Ramos (cell line): ENCODE data around the gene MAPK8.

Source experiments
- in situ Hi-C: fragments of 300-500 bp; cut with MboI; formaldehyde crosslinking; loops from one replicate; pipeline ENCODE4 v1.14.3; 2022; ENCODE audit warnings: low sequenced_read_pairs; ENCODE audit not compliant: unreplicated experiment

MAPK8 gene

DNA sequence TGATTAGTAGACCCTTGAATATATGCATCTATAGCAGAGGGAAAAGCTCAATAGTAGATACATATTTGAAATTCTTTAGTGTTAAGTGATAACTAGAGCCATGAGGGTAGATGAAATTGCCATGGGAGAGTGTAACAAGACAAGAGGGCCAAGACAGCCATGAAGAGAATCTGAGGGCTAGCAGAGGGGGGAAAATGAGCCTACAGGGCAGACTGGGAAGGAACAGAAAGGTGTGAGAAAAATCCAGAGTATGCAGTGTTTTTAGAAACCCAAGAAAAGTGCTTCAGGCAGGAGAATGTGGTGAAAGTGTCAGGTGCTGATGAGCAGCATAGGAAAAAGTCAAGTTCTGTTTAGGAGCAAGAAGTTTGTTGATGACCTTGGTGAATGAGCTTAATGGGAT is 63.0 kb downstream of the MAPK8 start:
- in situ Hi-C loops = loop anchor here (10.0 kb wide), 1 partner anchor 285 kb away; no protein-coding TSS in a partner anchor

DNA sequence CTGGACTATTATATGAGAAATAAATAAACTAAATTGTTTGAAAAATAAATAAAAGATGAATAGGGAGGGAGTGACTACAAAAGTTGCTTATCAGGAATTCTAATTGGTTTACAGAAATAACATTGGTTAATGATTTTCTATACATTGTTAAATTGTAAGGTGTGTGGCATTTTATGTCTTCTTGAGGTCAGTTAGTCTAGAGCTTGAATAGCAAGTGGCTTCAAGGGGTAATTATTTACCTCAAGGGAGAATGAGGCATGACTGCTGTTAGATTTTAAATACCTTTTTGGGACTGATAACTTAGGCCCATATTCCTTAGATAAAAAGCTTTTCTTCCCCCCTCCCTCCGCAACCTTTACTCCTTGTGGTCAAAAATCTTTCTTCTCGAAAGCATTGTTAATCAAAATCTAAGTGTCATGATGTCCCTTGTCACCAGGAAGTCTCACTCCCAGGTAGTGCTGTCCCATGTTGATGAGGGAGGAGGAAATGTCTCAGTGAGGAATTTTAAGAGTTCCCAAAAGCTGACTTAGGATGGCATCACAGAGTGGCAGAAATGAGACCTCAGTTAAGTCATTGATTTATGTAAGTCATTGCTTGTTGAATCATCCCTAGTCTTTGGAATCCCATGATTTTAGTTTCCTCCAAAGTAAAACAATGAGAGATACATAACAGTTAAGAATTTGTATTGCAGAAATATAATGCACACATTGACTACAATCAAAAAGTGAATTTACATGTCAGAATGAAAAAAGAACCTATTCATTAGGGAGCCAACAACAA is 71.5 kb downstream of the MAPK8 start:
- in situ Hi-C loops = no loop called here

DNA sequence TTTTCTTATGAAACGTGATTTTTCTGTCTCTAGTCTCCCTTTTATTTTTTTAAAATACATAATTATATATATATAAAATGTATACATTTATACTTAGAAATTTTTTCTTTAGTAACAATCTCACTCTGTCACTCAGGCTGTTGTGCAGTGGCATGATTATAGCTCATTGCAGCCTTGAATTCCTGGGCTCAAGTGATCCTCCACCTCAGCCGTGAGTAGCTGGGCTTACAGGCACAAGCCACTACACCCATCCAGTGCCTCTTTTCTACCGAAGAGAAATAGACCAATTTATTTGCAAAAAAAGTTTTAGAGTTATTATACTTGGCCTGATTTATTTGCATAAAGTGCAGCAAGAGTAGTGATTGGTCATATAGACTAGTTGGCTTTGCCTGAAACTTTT is 72.2 kb downstream of the MAPK8 start:
- in situ Hi-C loops = no loop called here

DNA sequence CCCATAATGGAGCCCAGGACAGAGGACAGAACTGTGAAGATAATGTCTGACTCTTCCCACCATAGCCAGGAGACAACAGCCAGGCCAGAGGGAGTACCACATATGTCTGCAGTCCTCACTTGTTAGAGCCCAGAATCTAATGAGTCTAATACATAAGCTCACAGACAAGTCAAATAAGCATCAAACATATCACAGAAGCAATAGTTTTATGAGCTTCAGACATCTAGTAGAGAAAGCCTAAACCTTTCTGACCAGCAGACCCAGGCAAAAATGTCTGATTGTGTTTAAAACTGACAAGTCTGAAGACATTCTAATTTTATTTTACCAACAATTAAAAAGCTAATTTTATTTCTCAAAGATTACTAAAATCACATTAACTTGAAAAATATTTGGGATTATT is 75.5 kb downstream of the MAPK8 start:
- in situ Hi-C loops = no loop called here

DNA sequence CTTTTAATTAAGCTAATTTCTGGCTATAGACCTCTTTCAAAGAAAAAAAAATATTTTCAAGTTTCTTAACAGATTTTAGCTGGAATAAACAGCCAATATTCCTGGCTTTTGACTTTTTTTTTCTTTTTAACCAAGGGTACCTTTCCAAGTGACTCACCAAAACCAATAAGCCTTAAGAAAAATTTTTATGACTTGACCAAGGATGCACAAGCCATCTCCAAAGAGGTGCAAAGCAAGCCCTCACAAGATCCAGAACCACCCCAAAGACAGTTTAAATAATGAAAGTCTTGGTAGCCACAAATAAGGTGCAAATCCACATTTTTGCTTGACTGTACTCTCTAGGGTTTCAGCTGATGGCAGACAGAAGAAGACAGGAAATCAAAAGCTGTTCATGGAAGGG is 76.5 kb downstream of the MAPK8 start:
- in situ Hi-C loops = no loop called here

DNA sequence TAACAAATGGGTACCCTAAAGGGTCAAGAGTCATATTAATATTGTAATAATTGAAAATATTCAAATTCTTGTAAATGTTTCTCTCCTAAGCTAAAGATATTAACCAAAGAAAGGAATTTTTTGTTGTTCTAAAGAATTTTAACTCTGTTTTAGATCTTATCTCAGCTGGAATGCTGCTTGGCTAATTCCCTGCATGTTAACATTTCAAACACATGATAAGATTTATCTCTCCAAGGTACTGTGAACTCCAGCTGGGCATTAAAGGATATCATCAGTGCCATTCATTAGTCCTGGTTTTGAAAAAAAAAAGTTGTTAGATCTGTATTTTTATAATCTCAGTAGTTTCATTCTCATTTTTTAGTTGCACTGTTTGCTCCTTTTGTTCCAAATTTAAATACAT is 76.9 kb downstream of the MAPK8 start:
- in situ Hi-C loops = no loop called here

DNA sequence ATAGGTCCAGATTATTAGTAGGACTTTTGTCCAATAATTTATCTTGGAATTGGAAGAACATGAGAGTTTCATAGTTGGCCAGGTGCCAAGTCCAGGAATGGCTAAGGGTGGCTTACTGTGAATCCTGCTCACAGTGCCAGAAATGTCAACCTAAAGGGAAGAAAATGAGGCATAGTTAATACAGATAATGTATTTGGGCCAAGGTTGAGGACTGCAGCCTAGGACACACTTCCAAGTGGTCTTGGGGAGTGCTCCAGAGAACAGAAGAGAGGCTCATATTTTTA is 78.2 kb downstream of the MAPK8 start:
- in situ Hi-C loops = no loop called here

DNA sequence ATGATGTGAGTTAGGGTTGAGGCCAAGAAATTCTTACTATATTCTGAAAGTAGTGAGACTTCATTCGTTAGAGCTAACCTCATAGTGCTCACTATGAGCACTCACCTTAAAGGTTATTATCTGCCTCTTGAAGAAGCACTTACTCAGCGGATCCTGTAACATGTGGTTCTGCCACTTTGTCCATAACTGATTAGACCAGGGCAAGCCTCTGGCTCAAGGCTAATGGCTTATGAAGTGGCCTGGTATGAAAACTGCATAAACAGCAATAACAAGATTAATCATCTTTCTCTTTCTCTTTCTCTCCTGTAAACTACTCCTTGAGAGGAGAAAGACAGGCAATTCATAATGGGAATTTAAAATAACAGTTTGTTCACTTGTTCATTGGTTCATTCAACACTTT is 82.8 kb downstream of the MAPK8 start:
- in situ Hi-C loops = no loop called here

DNA sequence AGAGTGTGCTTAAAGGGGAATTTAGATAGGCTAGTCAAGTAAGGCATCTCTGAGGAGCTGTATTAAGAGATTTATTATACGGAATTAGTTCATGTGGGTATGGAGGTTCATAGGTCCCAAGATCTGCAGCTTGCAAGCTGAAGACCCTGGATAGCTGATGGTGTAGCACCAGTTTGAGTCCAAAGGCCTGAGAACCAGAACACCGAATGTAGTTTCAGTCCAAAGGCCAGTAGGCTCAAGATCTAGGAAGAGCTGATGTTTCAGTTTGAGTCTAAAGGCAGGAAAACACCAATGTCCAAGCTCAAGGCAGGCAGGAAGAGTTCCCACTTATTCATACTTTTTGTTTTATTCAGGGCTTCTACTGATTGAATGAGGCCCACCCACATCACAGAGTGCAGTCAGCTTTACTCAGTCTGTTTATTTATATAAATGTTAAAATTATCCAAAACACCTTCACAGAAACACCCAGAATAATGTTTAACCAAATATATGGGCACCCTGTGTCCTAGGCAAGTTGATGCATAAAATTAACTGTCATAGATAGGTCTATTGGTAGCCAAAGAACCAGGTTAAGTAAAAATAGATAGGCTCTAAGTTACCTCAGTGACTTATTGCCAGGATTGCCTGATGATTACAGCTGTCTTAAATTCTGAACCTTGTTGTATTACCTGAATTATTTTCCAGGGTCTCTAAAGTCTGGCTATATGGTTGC is 83.5 kb downstream of the MAPK8 start:
- in situ Hi-C loops = no loop called here

DNA sequence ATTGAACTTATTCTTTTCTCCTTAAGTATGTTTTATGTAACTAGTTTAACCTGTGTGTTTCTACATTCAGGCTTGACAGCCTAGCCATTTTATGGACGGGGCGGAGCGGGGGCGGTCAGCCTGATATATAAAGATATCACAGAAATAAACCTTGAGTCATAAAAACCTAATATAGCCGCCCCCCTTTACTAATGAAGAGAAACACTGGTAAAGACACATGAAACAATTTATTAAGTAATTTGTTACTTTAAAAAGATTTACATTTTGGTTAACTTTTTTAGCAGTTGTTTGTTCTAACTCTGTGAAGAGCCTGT is 84.0 kb downstream of the MAPK8 start:
- in situ Hi-C loops = no loop called here

DNA sequence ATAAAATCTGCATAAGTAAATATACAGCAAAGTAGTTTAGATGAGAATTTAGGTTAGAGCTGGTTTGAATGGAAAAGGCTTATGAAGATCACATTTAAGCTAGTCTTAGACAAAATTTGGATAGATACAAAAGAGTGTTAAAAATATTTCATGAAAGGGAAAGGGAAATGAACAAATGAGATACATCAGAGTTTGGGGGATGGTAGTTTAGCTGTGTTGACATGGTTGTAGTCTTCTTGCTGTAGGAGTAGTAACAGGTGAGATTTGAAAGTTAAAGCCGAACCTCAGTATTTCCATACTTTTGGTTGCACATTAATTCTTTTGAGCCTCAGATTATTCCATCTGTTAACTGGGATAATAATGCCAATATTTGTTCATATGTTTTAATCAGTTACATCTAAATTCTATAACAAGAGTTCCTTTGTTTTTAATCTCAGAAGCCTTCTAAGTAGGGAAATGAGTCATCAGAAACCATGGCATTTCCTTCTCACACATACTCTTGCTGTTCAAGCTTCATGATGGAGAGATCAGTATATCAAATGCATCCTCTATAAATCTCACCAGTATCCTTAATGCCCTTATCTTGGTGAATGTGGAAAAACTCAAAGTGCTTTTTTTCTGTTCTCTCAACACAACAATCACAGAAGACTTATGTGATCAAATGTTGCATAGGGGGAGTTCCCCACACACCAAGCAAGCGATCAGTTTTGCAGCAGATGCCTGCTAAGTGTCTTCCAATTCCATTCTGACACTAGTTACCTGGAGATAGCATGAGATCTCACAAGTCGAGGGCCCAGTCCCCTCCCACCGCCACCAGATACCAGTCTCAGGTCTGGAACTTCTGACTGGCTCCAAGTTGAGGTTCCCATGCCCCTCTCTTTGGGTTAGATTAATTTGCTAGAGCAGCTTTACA is 84.7 kb downstream of the MAPK8 start:
- in situ Hi-C loops = no loop called here

DNA sequence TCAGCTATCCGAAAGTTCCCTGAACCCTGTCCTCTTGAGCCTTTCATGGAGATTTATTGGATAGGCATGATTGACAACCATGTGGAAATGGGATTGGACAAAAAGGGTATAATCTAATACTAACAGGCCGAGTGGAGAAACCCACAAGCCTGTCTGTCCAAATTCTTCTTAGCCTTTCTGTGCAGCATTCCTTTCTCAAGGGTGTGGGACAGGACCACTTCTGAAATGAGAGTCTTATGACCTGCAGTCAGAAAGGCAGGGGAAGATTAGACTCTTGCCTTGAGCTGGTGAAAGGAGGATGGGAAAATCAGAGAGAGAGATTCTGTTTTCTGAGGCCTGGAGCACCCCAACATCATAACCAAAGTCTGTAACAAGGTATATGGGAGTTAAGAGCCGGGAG is 85.5 kb downstream of the MAPK8 start:
- in situ Hi-C loops = no loop called here

DNA sequence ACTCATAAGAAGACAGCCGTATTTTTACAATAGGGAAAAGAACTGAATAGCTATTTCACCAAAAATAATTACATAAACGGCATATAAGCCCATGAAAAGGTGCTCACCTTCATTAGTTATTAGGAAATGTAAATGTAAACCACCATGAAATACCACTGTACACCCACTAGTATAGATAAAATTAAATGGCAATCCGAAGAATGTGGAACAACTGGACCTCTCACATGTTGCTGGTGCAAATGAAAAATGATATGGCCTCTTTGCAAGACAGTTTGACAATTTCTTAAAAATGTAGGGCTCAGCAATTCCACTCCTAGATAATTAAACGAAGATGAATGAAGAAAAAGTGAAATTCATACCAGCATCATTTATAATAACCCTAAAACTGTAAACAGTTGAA is 91.8 kb downstream of the MAPK8 start:
- in situ Hi-C loops = no loop called here

DNA sequence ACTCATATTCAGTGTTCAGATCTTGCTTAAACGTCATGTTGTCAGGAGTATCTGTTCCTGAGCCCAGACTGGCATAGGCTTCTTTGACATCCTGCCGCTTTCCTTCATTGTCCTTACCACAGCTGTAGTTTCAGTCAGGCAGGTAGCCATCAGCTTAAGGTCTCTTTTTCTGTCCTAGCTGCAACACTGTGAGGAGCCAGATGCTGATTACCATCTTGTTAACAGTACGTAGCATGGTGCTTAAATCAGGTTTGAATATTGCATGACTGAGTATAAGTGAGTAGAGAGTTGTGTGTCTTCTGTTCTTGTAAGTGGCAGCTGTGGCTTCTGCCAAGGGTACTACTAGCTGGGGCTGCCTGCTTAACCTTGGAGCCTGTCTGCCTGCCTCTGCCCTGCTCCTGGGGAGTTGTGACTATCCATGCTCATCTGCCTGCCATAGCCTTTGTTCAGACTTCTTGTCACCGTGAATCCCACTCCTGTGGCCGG is 92.6 kb downstream of the MAPK8 start:
- in situ Hi-C loops = no loop called here

DNA sequence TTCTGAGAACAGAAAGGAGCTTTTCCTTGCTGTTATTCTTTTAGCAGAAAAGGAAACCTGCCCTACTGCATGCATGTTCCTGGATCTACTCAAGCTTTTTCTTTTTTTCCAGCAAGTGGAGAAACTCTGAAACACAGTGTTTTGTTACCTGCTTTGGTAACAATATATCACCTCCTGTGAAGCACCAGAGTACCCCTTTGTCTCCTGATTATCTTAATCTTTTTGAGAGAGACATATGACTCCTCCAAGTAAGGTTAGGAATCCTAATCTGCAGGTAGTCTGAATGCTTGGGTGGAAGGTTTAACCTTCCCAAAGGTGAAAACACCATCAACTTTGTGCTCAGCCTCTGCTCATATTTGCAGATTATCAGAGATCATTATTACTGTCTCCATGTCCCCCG is 93.1 kb downstream of the MAPK8 start:
- in situ Hi-C loops = no loop called here

DNA sequence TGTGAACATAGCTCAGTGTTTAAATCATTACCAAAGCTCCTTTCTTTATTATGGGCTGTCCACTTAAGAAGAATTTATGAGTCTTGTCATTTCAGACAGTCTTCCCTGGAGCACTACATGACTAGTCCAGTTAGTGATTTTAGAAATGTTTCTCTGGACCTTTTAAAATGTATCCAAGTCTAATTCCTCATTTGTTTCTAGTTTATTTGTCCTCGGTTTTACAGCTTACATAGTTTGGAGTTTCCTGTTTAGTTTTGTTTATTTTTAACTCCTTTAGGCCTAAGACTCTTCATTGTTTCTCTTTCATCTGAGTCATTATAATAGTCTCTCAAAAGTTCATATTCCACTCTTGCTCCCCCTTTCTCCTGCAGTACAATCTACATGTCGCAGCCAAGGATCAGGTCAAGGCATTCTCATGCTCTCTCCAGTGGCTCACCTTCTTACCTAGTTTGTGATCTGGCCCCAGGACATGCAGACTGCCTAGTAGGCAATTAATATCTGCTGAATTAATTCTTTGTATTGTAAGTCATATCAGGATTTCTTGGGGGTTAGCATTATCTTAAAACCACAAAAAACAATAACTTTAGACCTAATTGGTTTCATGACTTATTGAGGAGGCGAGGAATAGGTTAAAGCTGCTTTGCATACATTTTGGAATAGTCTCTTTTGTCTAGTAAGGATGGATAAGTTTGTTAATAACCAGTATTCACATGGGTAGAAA is 93.8 kb downstream of the MAPK8 start:
- in situ Hi-C loops = no loop called here

DNA sequence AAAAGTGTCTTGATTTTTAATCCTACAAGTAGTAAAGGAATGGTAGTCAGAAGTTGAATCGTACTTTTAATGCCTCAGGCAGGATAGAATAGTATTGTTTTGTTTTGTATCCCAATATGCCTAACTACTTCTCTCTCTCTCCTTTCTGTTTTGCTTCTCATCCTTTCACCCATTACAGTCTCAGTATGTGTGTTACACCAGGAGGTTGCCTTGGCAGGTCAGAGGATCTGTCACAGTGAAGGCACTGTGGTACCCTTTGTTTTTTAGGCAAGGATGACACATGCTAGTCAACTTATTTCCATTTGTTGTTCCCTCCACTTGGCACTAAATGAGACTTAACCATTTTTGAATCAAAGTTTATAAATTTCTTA is 94.4 kb downstream of the MAPK8 start:
- in situ Hi-C loops = no loop called here

DNA sequence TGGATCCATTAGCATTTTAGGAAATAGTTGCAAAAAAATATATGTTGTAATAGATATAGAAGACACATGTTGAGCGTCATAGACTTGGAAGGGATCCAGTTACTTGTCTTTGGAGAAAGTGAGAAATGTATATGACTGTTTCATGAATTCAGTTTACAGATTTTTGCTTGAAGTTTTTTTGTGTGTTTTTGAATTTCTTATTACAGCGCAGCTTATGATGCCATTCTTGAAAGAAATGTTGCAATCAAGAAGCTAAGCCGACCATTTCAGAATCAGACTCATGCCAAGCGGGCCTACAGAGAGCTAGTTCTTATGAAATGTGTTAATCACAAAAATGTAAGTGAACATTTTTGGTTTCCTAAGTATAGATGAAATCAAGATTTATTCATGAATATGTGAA is 98.2 kb downstream of the MAPK8 start:
- in situ Hi-C loops = no loop called here

DNA sequence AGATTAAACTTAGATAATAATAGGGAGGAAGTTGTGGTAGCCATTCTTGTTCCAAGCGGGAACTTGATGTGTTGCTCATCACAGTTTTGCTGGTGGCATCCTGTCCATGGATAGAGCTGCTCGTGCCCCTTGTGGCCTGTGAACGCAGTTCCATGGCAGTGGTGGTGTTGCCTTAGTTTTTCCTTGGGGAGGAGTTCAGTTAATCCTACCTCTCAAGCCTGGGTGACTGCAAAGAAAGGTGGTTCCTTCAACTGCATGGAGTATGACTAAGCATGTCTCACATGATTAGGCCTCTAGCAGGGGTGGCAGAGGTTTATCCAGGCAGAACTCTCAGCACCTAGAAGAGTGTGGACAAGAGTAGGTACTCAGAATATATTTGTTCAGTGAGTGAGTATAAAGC is 99.7 kb downstream of the MAPK8 start:
- in situ Hi-C loops = no loop called here

DNA sequence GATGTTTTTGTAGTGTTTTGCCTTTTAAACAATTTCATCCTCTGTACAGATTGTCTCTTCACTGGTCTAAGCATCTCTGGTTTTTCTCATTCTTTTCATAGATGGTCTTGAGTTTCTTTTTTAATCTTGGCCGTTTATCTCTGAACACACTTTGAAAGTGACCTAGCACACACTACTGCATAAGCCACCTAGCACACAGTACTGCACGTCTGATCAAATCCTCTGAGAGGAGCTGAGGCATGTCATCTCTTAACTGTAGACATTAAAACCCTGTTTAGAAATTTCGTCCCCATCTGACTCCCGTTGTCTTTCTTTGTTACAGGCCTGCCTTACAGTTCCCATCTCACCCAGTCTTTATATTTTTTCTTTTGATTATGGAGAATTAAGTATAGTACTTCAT is 100.2 kb downstream of the MAPK8 start:
- in situ Hi-C loops = no loop called here

DNA sequence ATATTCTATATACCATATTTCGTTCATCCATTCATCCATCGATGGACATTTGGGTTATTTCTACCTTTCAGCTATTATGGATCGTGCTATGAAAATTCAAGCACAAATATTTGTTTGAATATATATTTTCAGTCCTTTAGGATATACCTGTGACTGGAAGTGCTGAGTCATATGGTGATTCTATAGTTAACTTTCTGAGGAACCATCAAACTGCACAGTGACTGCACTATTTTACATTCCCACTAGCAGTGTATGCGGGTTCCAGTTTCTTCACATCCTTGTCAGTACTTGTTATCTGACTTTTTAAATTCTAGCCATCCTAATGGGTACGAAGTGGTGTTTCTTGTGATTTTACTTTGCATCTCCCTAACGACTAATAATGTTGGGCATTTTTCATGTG is 104.0 kb downstream of the MAPK8 start:
- in situ Hi-C loops = no loop called here
